ENCODE measurements around the gene ZNF148.
"Not testable (repeated sequence)": the region's sequence is repeated elsewhere in the genome, so short reads cannot be mapped to it uniquely, and the experiment has no call there.

ZNF148 gene

GRCh38 chr3:125367403-125368230, 7.5 kb downstream of the ZNF148 start:
- no peak for DNase-seq

DNA sequence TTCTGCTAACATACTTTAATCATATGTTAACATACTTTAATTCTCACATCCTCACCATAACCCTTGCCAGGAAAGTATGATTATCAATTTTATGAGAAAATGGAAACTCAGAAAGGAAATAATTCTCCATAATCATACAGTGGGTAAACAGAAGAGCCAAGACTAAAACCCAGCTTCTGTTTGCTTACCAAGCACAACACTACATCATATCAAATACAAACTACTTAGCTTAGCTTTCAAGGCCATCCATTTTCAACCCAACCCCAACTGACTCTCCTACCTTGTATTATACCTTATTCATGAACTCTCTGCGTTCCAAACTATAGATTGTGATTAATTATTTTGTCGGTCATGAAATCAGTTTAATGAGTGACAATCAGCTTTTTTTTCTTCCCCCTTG, 9.0 kb downstream of the ZNF148 start:
- no peak for DNase-seq

DNA sequence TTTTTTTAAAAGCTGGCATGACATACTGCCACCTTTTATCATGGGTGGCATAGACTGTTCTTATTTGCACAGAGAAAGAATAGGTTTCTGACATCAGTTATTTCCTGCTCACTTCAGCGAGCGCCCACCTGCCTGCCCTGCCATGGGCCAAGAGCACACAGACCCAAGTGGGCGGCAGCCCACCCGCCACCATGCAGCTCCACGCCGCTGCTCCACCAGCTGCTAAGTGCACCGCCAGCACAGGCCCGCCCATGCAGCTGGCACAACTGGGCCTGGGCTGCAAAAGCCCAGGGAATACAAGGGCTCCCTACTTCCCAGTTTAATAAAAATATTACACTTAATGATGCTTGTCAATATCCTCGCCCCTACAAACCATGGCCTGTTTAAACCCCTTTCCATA, 15.4 kb downstream of the ZNF148 start:
- no peak for DNase-seq

DNA sequence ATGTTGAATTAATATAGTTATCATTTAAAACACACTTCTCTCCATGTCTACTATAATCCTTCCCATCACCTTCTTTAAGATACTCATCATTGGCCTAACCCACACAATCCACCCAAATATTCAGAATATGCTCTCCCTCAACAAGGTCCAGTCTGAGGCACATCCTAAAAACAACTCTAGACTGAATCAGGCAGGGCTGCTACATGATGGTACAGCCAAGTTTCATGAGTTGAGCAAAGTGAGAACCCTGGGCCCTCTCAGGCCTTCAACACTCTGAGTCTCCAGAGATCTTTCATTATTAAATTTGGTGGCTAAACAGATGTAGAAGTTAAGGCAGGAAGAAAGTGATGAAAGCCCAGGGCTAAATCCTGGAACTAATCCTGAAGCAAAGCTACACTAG, 16.2 kb downstream of the ZNF148 start:
- no peak for DNase-seq

DNA sequence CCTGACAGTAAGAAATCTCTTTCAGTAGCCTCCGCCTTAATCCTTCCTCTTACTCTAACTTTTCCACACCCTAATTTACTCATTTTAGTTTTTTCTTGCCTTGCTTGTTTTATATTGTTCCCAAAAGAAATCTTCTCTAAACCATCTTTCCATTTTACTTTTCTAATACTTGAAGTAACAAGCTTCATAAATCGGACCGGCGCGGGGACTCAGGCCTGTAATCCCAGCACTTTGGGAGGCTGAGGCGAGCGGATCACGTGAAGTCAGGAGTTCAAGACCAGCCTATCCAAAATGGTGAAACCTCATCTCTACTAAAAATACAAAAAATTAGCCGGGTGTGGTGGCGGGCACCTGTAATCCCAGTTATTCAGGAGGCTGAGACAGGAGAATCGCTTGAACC, 17.3 kb downstream of the ZNF148 start:
- DNase-seq: no peak

DNA sequence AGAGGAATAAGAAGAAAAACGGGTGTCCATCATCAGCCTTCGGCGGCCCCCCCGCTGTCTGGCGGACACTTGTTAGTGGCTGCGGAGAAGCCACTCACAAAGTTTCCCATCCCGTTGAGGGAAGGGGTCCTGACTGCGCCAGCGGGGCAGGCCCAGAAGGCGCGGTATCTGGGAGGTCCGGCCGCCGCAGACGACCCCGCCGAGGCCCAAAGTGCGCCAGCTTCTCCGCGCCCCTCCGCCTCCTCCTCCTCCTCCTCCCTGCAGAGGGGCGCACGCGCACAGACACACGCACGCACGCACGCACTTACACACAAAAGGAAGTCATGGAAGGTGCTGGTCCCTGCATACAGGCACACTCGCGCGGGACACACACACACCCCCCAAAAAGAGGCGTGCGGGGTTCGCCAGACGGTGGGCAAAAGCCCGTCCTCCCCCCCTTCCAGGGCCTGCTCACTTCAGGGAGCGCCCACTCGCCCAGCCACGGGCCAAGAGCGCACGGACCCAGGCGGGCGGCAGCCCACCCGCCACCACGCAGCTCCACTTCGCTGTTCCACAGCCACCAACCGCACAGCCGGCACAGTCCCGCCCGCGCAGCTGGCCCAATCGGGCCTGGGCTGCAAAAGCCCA, 18.0 kb downstream of the ZNF148 start:
- peak; percentile 27 to 60 (median 37) for DNase-seq

- DNase-seq: no peak
These were observed 18.7 kb downstream of the ZNF148 start for GRCh38 chr3:125356140-125357026.

DNA sequence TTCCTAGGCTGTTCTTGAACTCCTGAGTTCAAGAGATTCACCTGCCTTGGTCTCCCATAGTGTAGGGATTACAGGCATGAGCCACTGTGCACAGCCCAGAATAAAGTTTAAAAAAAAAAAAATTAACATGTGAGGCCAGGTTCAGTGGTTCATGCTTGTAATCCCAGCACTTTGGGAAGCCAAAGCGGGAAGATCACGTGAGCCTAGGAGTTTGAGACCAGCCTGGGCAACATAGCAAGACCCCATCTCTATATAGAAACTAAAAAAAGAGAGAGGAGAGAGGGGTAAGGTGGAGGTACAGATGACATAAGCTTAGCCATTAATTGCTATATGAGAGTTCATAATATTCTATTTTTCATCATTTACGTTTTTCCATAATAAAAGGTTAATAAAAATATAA, 21.5 kb downstream of the ZNF148 start:
- DNase-seq: no peak

- DNase-seq: no peak
These were observed 22.0 kb downstream of the ZNF148 start for GRCh38 chr3:125353128-125353527.

- DNase-seq: no peak
These were observed 23.2 kb downstream of the ZNF148 start for GRCh38 chr3:125351814-125352456.

DNA sequence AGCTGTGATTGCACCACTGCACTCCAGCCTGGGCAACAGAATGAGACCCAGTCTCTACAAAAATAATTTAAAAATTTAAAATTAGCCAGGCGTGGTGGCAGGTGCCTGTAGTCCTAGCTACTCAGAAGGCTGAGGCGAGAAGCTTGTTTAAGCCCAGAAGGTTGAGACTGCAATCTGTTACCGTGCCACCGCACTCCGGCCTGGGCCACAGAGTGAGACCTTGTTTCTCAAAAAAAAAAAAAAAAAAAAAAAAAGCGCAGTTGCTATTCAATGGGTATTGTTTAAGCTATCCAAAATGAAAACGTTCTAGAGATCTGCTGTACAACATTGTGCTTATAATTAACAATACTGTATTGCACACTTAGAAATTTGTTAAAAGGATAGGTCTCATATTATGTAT, 24.0 kb downstream of the ZNF148 start:
- no peak for DNase-seq

- DNase-seq: no peak
These were observed 24.5 kb downstream of the ZNF148 start for GRCh38 chr3:125350597-125350996.

DNA sequence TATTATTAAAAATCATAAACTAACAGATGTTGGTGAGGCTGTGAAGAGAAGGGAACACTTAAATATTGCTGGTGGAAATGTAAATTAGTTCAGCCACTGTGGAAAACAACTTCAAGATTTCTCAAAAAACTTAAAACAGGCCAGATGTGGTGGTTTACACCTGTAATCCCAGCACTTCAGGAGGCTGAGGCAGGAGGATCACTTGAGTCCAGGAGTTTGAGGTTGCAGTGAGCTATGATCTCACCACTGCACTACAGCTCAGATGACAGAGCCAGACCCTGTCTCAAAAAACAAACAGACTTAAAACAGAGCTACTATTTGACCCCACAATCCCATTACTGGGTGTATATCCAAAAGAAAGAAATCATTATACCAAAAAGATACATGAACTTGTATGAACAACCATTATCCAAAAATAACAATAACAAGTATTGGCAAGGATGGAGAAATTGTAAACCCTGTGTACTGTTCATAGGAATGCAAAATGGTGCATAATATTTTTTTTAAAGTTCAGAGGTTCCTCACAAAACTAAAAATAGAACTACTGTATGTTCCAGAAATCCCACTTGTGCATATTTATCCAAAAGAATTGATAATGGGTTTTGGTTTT, 25.5 kb downstream of the ZNF148 start:
- DNase-seq: no peak

DNA sequence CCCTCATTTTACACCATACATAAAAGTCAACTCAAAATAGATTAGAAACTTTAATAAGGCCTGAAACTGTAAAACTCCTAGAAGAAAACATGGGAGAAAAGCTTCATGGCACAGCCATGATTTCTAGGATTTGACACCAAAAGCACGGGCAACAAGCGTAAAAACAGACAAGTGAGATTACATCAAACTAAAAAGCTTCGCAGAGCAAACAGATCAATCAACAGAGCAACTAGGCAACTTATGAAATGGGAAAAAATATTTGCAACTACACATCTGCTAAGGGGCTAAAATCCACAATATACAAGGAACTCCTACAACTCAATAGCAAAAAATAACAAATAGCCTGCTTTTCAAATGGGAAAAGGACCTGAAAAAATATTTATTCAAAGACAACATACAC, 26.1 kb downstream of the ZNF148 start:
- DNase-seq: no peak

DNA sequence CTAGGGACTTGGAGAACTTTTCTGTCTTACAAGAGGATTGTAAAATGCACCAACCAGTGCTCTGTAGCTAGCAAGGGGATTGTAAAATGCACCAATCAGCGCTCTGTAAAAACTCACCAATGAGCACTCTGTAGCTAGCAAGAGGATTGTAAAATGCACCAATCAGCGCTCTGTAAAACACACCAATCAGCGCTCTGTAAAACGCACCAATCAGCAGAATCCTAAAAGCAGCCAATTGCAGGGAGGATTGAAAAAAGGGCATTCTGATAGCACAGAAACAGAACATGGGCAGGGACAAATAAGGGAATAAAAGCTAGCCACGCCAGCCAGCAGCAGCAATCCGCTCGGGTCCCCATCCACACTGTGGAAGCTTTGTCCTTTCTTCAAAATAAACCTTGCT, 31.8 kb downstream of the ZNF148 start:
- DNase-seq: not testable (repeated sequence)

GRCh38 chr3:125340121-125340520, 35.0 kb downstream of the ZNF148 start:
- no peak for DNase-seq

- DNase-seq: no peak
These were observed 37.6 kb downstream of the ZNF148 start for GRCh38 chr3:125337506-125337905.

DNA sequence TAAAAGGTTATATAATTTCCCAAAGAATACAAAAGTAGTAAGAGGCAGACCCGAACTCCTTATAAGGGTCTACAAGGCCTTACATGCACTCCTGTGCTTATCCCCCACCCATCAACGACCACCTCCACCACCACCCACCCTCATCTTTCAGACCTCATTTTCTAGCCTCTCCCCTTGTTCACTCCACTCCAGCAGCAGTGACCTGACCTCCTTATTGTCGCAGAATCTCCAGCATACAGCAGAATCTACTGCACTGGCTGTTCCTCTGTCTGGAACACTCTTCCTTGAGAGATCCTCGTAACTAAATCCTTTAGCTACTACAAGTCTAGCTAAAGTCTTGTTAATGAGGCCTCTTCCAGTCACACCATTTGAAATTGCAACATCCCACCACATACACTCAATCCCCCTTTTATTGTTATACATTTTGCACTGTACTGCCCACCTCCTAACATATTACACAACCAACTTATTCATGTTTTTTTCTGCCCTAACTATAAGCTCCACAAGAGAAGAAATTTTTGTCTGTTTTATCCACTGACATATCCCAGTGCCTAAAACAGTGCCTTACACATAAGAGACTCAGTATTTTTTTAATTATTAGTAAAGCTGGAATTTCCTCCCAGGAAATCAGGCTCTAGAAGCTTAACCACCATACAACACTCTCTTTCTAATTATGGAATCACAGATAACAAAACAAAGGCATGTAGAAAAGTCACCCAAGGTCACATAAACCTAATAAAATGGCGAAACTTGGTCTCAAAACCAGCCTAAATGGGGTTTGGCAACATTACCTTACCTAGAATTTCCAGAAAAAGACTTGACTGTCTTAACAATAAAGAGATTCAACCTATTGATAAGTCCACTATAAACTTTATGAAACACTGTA, 40.2 kb downstream of the ZNF148 start:
- DNase-seq: no peak

- DNase-seq: no peak
These were observed 42.6 kb downstream of the ZNF148 start for GRCh38 chr3:125332504-125332903.

GRCh38 chr3:125331243-125331642, 43.9 kb downstream of the ZNF148 start:
- DNase-seq: no peak

DNA sequence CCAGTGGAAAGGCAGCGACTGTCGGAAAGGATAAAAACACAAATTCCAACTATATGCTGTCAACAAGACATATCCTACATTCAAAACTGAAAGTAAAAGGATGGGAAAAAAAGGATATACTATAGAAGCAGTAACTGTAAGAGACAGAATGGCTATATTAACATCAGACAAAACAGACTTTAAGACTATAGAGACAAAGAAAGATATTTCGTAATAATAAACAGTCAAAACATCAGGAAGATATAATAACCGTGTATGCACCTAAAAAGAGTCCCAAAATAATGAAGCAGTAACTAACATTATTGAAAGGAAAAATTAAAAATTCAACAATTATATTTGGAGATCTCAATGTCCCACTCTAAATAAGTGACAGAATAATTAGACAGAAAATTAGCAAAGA, 48.2 kb downstream of the ZNF148 start:
- no peak for DNase-seq

DNA sequence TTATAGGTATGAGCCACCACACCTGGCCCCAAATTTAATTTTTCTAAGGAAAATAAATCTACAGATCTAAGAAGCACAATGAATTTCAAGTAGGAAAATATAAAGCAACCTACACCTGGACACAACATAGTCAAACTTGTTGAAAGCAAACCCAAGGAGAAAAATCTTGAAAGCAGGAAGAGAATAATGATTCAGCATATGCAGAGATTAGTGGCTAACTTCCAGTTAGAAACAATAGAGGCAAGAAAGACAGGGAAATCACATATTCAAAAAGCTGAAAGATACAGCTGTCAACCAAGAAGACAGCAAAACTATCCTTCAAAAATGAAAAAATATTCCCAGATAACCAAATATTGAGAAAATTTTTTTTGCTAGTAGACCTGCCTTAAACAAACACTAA, 49.4 kb downstream of the ZNF148 start:
- no peak for DNase-seq

All from activated naive CD4-positive, alpha-beta T cell (primary cell).